ENCODE measurements around the gene FNIP2.

GRCh38 chr4:158786121-158786601, 17.3 kb downstream of the FNIP2 start:
- TF ChIP-seq POLR2AphosphoS5 (IDR thresholded peaks at IDR 0.05) (no peak), CTCF (IDR thresholded peaks at IDR 0.05 in 8 of 11, conservative IDR thresholded peaks at IDR 0.05 in 3 of 11) (no peak)
